GM21786 (cell line): ENCODE data around the gene U2AF1.
"Not testable (repeated sequence)": the region's sequence is repeated elsewhere in the genome, so short reads cannot be mapped to it uniquely, and the experiment has no call there.

ENCODE experiments used
- ATAC-seq: cut with Tn5 transposase; IDR thresholded peaks from one replicate; pipeline ENCODE4 v1.9.1; 2021; ENCODE audit not compliant: unreplicated experiment

Gene U2AF1

DNA sequence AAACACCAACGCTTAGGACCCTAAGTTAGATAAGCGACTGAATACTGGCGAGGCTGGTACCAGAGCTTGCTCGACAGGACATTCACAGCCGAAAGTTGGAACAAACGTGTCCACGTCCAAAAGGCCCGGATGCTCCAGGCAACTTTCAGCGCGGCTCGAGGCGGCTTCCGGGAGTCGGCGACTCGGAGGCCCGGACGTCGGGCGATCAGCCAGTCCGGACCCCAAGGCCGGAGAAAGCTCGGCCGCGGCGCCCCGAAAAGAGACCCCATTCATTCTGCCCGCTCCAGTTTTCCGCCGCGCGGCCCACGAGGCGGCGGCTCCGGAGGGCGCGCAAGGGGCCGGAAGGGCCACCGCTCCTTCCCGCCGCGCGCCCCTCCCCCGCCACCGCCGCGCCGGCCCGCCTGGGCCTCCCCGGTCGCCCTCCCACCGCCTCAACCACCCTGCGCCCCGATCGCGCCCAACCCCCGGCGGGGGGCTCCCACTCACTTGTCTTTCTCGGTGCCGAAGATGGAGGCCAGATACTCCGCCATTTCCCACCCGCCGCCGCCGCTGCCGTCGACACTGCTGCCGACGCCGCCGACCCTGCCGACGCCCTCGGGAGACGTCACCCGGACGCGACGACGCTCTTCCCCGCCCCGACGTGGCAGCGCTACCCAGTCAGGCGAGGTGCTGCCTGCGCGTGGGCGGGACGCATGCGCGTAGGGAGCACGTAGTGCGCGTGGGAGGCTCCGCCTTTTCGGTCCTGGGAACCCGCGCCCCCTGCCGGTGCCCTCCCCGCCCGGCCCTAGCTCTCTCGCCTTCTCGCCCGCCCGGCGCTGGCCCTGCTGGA is at the start of gene U2AF1:
TSS of gene U2AF1 (minus strand) at position 606 of the 829 bp plus-strand sequence. CDS start at position 530, 76 bp downstream.
- peak; percentile 50 for ATAC-seq

DNA sequence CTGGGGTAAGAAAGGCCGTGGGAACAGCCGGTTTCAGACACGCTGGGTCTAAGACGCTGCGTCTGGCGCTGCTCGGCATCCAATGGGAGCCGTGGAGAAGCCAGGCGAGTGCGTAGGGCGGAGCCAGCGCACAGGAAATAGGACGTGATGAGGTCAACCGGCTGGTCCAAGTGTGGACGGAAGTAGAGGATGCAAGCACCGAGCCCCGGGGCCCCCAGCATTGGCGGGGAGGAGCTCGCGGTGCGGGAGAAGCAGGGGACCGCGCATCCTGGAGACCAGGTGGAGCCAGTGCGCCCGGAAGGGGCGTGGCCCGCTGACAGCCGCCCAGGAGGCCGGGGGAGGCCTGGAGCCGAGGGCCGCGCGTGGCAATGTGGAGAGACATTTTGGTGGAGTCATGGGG is 46.2 kb upstream of the U2AF1 start:
- not testable (repeated sequence) for ATAC-seq

GRCh38 chr21:43149344-43149743 is 42.0 kb upstream of the U2AF1 start:
- ATAC-seq = not testable (repeated sequence)

- not testable (repeated sequence) for ATAC-seq
Observed at GRCh38 chr21:43147999-43148398, 40.6 kb upstream of the U2AF1 start.

- ATAC-seq = not testable (repeated sequence)
Observed at GRCh38 chr21:43146637-43147036, 39.3 kb upstream of the U2AF1 start.

DNA sequence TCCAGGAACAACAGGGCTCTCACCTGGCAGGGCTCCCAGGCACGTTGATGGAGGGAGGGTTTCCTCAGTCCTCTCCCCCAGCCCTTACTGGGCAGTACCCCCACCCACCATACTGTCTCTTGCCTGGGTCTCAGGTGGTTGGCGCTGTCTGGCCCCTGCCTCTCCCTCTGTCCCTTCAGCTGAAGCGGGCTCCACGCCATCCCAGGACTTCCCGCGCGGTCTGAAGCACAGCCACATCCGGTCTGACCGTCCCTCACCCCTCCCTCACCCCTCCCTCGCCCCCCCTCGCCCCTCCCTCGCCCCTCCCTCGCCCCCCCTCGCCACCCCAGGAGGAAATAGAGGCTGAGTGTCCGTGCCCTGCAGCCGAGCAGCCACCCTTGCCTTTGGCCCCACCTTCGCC is 34.0 kb upstream of the U2AF1 start:
- not testable (repeated sequence) for ATAC-seq

DNA sequence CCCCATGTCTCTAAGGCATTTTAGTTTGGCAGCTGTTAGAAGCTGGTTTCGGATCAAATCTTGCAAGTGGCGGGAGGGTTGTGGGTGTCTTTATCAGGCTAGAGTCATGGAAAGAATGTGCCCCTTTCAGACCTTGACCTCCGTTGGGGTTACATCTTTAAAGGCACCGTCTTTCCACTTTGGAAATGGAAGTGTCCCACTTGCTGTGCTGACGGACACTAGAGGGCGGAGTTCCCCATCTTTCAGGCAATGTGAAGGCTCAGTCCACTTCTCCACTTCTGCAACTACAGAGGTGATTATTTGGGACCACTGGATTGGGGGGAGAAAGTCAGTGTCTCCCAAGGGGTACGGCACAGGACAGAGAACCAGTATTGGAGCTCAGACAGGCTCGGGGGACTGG is 31.6 kb upstream of the U2AF1 start:
- not testable (repeated sequence) for ATAC-seq

- ATAC-seq = not testable (repeated sequence)
Observed at GRCh38 chr21:43134520-43134919, 27.1 kb upstream of the U2AF1 start.

DNA sequence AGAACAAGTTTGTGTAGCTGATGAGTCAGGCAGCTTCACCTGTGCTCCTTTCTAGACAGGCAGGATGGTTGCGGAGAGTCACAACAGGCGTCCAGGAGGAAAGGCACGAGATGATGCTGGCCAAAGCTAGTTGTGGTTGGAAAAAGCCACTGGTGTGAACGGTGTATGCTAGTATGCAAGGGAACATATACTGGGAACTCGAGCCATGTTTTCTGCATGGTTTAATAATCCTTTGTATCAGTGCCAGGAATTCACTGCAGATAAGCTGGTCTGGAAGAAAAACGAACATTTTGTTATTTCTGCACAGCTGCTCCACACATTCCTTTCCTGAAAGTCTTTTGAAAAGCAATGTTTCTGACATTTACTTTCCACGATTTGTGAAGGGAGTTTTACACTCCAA is 22.7 kb upstream of the U2AF1 start:
- ATAC-seq = not testable (repeated sequence)

GRCh38 chr21:43115956-43116355 is 8.6 kb upstream of the U2AF1 start:
- not testable (repeated sequence) for ATAC-seq

DNA sequence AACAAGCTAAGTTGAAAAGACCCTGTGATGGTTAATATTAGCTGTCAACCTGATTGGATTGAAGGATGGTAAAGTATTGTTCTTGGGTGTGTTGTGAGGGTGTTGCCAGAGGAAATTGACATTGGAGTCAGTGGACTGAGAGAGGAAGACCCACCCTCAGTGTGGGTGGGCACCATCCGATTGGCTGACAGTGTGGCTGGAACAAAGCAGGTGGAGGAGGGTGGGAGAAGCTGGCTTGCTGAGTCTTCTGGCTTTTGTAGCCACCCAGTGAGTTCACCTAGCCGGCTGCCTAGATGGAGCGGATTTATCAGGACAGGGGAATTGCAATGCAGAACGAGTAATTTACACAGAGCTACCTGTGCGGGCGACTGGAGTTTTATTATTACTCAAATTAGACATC is 7.1 kb upstream of the U2AF1 start:
- ATAC-seq = not testable (repeated sequence)

DNA sequence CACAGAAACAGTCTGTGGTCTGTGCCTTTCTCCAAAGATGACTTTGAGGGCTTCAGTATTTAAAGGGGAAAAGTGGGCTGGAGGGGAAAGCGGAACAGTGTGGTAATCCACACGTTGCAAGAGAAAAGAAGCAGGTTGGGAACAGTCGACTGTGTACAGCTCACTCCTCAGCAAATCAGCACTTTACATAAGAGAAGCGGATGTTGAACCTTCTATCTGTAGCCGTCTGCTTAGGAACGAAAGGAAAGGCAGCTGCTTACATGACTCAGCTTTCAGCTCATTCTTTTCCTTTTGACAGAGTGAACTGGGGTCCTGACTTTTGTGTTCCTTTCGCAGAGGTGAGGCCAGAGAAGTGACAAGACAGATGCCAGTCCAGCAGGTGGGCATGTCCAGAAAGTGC is 1.6 kb upstream of the U2AF1 start:
- not testable (repeated sequence) for ATAC-seq

DNA sequence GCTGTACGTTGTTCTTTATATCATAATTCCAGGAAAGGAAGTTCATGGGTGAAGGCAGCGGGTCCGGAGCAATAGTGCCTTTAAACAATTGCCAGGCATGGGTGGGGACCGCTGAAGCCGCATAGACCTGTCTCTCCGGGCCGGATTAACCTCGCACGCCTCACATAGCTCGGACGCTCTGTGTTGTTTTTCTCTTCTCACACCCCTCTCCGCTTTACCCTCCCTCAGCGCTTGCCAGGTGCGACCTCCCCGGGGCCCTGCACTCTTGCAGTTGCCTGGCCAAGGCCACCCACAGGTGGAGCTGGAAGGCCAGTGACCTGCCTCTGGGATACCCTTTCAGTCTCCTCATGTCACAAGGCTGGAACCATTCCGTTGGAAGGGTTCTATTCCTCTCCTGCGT is 807 bp upstream of the U2AF1 start:
- ATAC-seq = not testable (repeated sequence)

GRCh38 chr21:43107794-43108137 is 396 bp upstream of the U2AF1 start:
- ATAC-seq = not testable (repeated sequence)

DNA sequence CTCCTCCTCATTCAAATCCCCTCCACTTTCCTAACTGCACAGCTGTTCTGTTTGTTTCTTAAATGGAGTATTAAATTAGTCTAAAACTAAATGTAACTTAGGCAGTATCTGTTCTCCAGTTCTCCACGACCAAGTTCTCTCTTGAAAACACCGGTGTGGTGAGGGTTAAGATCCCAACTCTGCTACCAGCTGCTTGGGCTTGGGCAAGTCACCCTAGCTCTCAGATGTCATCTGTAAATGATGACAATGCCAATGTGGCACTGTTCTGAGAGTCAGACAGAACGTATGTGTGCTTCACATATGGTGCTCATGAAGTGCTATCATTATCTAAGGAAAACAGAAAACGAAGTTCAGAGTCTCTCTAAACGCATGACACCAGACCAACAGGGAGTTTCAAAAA is 2.7 kb downstream of the U2AF1 start:
- ATAC-seq = not testable (repeated sequence)

DNA sequence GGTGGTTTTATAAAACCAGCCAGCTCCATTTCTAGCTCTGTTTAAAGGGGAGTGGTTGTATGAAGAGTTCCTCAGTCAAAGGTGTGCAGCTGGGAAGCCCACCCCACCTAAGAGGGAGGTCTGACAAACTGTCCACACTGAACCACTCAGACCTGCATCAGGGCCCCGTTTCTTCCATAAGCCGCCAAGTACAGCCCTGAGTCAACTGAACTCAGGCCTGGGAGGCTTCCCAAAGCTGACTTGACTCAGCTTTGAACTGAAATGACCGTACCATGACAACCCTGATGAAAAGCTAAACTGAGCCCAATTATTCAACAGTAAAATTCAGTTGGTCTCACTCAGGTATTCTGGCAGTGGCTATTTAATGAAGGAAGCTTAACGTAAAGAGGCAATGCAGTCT is 5.1 kb downstream of the U2AF1 start:
- not testable (repeated sequence) for ATAC-seq

DNA sequence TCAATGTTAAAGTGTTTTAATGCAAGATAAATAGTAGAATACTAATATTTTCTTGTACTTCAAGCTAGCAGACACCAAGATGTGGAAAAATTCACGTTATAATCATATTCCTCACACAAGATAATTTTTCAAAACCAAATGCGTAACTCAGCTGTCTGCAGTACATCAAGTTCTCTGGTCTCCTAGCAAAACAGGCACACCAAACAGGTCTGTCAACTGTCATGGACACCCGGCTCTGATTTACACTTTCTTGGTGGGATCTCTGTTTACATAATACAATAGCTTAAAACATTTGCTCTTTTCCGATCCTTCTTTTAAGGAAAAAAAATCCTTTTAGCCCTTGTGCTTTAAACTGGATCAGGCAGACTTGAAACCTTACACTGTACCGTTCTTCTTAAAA is 5.7 kb downstream of the U2AF1 start:
- not testable (repeated sequence) for ATAC-seq

GRCh38 chr21:43101000-43101399 is 6.4 kb downstream of the U2AF1 start:
- not testable (repeated sequence) for ATAC-seq

GRCh38 chr21:43091979-43092614 is 15.3 kb downstream of the U2AF1 start:
- ATAC-seq = not testable (repeated sequence)

- not testable (repeated sequence) for ATAC-seq
Observed at GRCh38 chr21:43090947-43091346, 16.4 kb downstream of the U2AF1 start.

GRCh38 chr21:43089463-43089862 is 17.9 kb downstream of the U2AF1 start:
- not testable (repeated sequence) for ATAC-seq
